Mucosa of descending colon (tissue), 3 donors: Measurements from ENCODE around the gene MGAT5. TPM values are rescaled to one million over a fixed set of nuclear protein-coding genes. Genes with fewer than 3 reads are reported as not detected.
A peak's percentile ranks its signal among the peaks of the same experiment; 100 is the strongest.

Experiments used
- ATAC-seq: fragments of 200-7000 bp; cut with Tn5 transposase; one replicate; pipeline ENCODE4 v1.9.1; 2020; ENCODE audit warnings: mild to moderate bottlenecking, moderate library complexity
- DNase-seq, 3 donors: peaks; one replicate each; pipeline ENCODE4 v3.0.0-alpha.2; 2020
- H3K36me3 ChIP-seq: fragments of 200-600 bp; one replicate; pipeline ENCODE4 v1.8.0; 2021; ENCODE audit warnings: low read depth, mild to moderate bottlenecking
- H3K4me1 ChIP-seq: fragments of 200-600 bp; one replicate; pipeline ENCODE4 v1.8.0; 2021; ENCODE audit warnings: low read depth, mild to moderate bottlenecking
- H3K4me3 ChIP-seq: fragments of 200-600 bp; one replicate; pipeline ENCODE4 v1.8.0; 2021; ENCODE audit warnings: mild to moderate bottlenecking
- H3K9me3 ChIP-seq: fragments of 200-600 bp; one replicate; pipeline ENCODE4 v1.8.0; 2021; ENCODE audit warnings: mild to moderate bottlenecking
- intact Hi-C, 2 donors: fragments of 100-400 bp; cut with DNase I in 1 of 2; cut with micrococcal nuclease in 1 of 2; formaldehyde crosslinking; loops; one replicate each; pipeline versions ENCODE4 v1.11.0 to v1.11.1; 2022; cut with DNase I, micrococcal nuclease
- total RNA-seq, 3 donors: library from RNA; stranded (reverse); fragmentation: NEBNext Ultra II Directional in 2 of 3; extraction: Animal tissue kit (Norgen Biotek cat#: 25700) in 2 of 3; gene quantifications; one replicate each; pipeline versions ENCODE4 v1.2.1 to v1.2.4, GENCODE V29; 2021 to 2023
- TF ChIP-seq, protein P1 (sequence below): fragments of 200-600 bp; IDR thresholded peaks from one replicate; pipeline ENCODE4 v1.8.0; 2022; ENCODE audit warnings: antibody characterized with exemption, mild to moderate bottlenecking
- donor health status: DM: no; HTN: no; CAD: no; lungs with moderate emphysema.
- donor health status: DM: no; HTN: no; CAD: no.
- donor health status: DM: no; HTN: yes; CAD: no.

The MGAT5 gene
- total RNA-seq, 3 donors from 2014 or later, result 56.5 to 75.5 (median 69.7) TPM

DNA sequence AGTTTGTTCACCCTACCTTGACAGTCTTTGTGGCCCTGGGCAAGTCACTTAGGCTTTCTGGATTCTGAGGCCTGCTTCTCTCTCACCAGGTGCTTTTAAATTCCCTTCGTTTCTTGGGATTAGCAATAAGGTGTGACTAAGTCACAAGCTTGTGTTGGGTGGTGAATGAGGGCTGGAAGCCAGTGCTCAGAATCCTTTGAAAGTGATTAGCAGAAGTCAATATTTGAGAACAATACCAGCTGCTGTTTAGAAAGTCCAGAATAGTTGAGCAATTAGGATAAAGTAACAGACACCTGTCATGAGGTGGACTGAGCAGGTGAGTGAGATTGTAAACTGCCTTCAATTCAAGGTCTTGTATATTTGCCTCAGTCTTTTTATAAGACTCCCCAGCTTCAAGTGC lies 19.3 kb upstream of the MGAT5 start:
- ATAC-seq, result peak; percentile 78
- H3K4me1 ChIP-seq, result peaks cover 38% of the 10 kb centered on the region
- no peaks in the 10 kb centered on the region for H3K9me3 ChIP-seq
- H3K4me3 ChIP-seq, result no peak overlapping the region
- no peaks in the 10 kb centered on the region for H3K36me3 ChIP-seq
- TF ChIP-seq, protein P1, sequence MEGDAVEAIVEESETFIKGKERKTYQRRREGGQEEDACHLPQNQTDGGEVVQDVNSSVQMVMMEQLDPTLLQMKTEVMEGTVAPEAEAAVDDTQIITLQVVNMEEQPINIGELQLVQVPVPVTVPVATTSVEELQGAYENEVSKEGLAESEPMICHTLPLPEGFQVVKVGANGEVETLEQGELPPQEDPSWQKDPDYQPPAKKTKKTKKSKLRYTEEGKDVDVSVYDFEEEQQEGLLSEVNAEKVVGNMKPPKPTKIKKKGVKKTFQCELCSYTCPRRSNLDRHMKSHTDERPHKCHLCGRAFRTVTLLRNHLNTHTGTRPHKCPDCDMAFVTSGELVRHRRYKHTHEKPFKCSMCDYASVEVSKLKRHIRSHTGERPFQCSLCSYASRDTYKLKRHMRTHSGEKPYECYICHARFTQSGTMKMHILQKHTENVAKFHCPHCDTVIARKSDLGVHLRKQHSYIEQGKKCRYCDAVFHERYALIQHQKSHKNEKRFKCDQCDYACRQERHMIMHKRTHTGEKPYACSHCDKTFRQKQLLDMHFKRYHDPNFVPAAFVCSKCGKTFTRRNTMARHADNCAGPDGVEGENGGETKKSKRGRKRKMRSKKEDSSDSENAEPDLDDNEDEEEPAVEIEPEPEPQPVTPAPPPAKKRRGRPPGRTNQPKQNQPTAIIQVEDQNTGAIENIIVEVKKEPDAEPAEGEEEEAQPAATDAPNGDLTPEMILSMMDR, result no peak
- DNase-seq, result no peak
- intact Hi-C loops, result no loop called here

DNA sequence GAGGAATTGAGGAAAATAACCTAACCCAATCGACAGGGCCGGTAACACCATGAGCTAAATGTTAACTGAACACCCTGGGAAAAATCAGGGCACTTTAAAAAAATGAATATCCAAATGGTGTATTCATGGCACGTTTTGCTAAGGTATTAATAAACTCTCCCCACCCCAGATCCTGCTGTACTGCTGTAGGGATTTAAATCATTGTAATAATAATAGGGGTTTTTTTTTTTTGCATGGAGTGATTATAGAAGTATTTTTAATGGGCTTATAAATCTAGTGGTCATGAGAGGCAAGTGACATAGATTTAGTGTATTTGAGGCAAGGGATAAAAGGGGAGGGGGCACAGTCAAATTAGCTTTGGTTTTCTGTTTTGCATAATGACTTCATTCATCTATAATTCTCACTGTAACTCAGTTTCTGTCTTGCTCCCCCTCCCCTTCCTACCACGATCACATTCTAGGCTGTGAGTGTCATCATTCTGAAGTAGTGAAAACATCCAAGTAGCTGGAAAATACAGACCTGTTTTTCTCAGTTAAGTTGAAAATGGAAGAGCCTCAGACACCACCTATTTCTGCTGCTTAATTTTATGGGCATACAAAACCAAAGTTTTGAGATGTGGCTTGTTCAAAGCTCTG lies 18.2 kb upstream of the MGAT5 start:
- H3K36me3 ChIP-seq, result no peaks in the 10 kb centered on the region
- ATAC-seq (no peak), DNase-seq (no peak)
- peaks cover 38% of the 10 kb centered on the region for H3K4me1 ChIP-seq
- no peaks in the 10 kb centered on the region for H3K9me3 ChIP-seq
- H3K4me3 ChIP-seq, result no peak overlapping the region
- TF ChIP-seq, protein P1, result no peak
- intact Hi-C loops, result no loop called here

DNA sequence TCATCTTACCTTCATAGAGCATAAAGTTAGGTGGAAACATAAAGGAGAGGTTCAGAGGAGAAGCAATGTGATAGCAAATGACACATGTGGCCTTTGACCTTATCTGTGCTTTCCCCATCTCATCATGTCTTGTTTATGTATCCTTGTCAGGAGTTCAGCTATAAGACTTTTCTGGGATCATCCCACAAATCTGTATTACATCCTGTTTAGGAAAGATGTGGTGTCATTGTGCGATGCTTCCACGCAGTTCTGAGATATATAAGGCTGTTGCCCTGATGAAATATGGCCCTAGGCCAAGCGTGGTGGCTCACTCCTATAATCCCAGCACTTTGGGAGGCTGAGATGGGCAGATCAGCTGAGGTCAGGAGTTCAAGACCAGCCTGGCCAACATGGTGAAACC lies 15.5 kb upstream of the MGAT5 start:
- Histone ChIP-seq H3K36me3 (no peaks in the 10 kb centered on the region), H3K4me3 (no peak overlapping the region), H3K4me1 (peaks cover 25% of the 10 kb centered on the region), H3K9me3 (no peaks in the 10 kb centered on the region)
- intact Hi-C loops, result no loop called here
- DNase-seq (no peak), ATAC-seq (no peak)
- TF ChIP-seq, protein P1, result no peak

DNA sequence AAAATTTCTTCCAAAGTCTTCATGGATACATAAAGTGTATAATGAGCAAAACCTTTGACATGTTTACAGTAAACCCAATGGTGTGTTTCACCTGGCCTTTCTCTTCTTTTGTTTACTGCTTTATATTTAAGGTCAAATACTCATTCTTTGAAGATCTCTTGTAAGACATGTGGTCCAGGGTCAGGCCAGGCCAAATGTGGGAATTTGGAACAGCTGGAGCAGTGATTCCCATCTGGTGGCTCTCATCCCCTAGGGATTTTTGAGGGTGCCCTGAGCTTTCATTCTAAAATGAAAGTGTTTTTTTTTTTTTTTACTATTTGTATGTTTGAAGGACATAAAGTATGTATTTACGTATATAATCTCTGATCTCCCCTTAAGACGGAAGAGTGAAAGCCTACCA lies 13.8 kb upstream of the MGAT5 start:
- Histone ChIP-seq H3K36me3 (no peaks in the 10 kb centered on the region), H3K9me3 (no peaks in the 10 kb centered on the region), H3K4me3 (no peak overlapping the region), H3K4me1 (peaks cover 12% of the 10 kb centered on the region)
- intact Hi-C loops, result no loop called here
- TF ChIP-seq, protein P1, result no peak
- ATAC-seq, result no peak
- no peak for DNase-seq

DNA sequence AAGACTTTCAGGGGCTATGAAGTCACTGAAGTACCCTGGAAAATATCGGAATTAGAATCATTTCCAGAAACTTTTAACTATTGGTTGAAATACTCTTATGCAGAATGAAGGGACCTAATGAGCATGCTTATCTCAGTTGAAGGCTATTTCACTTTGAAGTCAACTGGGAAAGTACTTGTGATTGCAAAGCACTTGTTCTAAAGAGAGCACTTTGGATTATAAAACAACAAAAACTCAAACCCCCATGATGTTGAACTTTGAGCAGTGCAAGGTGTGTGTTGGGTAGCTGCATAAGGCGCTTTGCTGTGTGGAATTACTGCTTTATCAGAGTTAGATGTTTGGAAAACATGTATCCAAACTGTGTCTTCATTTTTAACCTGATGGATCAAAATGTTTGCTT lies 12.0 kb upstream of the MGAT5 start:
- Histone ChIP-seq H3K4me3 (no peak overlapping the region), H3K36me3 (no peaks in the 10 kb centered on the region), H3K4me1 (peaks cover 18% of the 10 kb centered on the region), H3K9me3 (no peaks in the 10 kb centered on the region)
- TF ChIP-seq, protein P1, result no peak
- intact Hi-C loops, result no loop called here
- DNase-seq (no peak), ATAC-seq (peak; percentile 18)

DNA sequence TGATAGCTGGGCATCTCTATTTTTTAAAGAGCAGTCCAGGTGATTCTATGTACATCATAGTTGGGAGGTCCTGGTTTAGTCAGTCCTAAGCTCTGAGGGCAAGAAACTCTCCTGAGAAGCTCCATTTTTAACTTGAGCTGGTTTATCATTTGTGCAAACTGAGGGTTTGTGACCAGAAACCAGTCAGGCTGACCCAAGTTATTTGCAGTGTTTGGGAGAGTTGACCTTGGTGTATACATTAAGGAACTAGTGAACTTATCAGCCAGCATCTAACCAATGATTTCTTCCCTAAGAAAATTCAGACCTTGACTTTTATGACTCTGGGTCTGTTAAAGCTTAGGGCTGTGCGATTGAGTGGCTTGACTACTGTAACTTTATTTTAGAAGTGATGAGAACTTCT lies 10.6 kb upstream of the MGAT5 start:
- ATAC-seq (no peak), DNase-seq (no peak)
- peaks cover 15% of the 10 kb centered on the region for H3K4me1 ChIP-seq

More for the DNA sequence above, 10.6 kb upstream of the MGAT5 start:
- H3K9me3 ChIP-seq, result no peaks in the 10 kb centered on the region
- no peaks in the 10 kb centered on the region for H3K36me3 ChIP-seq
- TF ChIP-seq, protein P1, result no peak
- intact Hi-C loops, result no loop called here
- no peak overlapping the region for H3K4me3 ChIP-seq
